ENCODE results near the gene ZNF512B.
"Not testable (repeated sequence)": the region's sequence is repeated elsewhere in the genome, so short reads cannot be mapped to it uniquely, and the experiment has no call there.

The ZNF512B gene

GRCh38 chr20:63961664-63962425 is 7.9 kb downstream of the ZNF512B start:
- DNase-seq, result no peak

- DNase-seq, result not testable (repeated sequence)
These were observed 8.8 kb downstream of the ZNF512B start for GRCh38 chr20:63960654-63961621.

- DNase-seq, result no peak
These were observed 10.0 kb downstream of the ZNF512B start for GRCh38 chr20:63959699-63960075.

- no peak for DNase-seq
These were observed 10.6 kb downstream of the ZNF512B start for GRCh38 chr20:63958964-63959698.

- DNase-seq, result no peak
These were observed 11.3 kb downstream of the ZNF512B start for GRCh38 chr20:63958471-63958870.

- no peak for DNase-seq
These were observed 11.9 kb downstream of the ZNF512B start for GRCh38 chr20:63957690-63958441.

GRCh38 chr20:63957004-63957689 is 12.6 kb downstream of the ZNF512B start:
- DNase-seq, result no peak

GRCh38 chr20:63956664-63957003 is 13.1 kb downstream of the ZNF512B start:
- no peak for DNase-seq

- DNase-seq, result peak; percentile 81
These were observed 13.7 kb downstream of the ZNF512B start, which contains the start of gene UCKL1 for GRCh38 chr20:63955827-63956663. TSS of gene UCKL1 (minus strand) at chr20:63956416. CDS start at chr20:63956372, 44 bp downstream.

- no peak for DNase-seq
These were observed 14.4 kb downstream of the ZNF512B start for GRCh38 chr20:63955281-63955826.

- DNase-seq, result no peak
These were observed 15.8 kb downstream of the ZNF512B start for GRCh38 chr20:63953764-63954429.

GRCh38 chr20:63952769-63953168 is 17.0 kb downstream of the ZNF512B start:
- DNase-seq, result no peak

- no peak for DNase-seq
These were observed 17.6 kb downstream of the ZNF512B start for GRCh38 chr20:63952210-63952535.

- DNase-seq, result no peak
These were observed 18.1 kb downstream of the ZNF512B start for GRCh38 chr20:63951398-63952209.

- DNase-seq, result no peak
These were observed 18.9 kb downstream of the ZNF512B start for GRCh38 chr20:63950701-63951397.

GRCh38 chr20:63947638-63948456 is 21.9 kb downstream of the ZNF512B start:
- no peak for DNase-seq

GRCh38 chr20:63946986-63947637 is 22.6 kb downstream of the ZNF512B start:
- DNase-seq, result no peak

Data from NCI-H446 treated with DMSO at 0.1 percent for 48 hours (cell line).